Cerebellar cortex (tissue), 1 donor: ENCODE measurements around the gene PARD3B.

Experiments used
- DNase-seq: peaks from one replicate; pipeline ENCODE4 v3.0.0-alpha.2; 2015; ENCODE audit warnings: low spot score

Gene PARD3B

DNA sequence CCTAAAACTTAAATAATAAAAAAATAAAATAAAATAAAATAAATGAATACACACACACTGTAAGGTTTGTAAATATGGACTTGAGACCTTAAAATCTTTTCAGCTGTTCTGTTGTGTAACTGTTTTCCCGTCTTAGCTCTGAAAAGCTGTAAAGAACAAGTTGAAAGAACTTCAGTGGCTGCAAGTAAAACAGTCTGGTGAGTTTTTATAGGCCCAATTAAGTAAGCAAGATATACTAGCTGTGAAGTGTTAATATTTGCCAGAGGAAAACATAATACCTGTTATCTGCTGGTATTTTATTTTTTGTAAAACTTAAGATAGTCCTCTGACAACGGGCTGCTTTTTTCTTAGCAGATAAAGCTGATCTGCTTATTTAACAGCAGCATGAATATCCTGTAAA lies 960.1 kb downstream of the PARD3B start:
- DNase-seq = no peak

DNA sequence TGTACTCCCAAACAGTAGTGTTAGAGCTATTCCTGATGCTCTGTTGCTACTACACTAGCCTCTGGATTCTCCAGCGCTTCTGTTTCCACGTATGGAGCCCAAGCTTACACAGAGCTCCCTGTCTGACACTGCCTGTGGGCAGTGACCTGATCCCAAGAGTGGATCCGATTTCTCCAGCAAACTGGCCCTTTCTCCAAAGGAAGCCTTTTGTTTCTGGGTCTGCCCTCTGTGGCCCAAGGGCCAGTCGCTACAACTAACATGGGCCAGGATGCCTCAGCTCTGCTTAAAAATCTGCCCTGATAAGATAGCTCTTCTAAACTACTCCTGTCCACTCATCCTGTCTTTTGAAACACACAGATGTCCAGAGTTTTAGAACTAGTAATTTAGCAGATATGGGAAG lies 964.4 kb downstream of the PARD3B start:
- no peak for DNase-seq

DNA sequence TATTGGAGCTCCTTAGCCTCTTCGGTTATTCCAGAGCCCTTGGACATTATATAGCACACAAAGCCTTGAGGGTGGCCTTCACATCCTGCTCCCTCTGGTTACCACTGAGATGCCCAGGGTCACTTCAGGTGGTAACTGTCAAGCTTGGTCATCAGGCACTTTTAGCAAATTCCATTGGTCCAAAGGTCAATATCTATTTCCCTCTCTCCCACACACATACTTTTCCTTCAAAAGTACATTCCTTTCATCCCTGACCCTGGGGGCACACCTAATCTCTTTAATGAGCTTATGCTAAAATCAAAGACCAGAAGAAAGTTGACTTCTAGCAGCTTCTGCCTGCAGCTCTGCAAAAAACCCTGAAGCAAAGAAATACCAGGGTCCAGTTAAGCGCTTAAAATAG lies 965.1 kb downstream of the PARD3B start:
- no peak for DNase-seq

DNA sequence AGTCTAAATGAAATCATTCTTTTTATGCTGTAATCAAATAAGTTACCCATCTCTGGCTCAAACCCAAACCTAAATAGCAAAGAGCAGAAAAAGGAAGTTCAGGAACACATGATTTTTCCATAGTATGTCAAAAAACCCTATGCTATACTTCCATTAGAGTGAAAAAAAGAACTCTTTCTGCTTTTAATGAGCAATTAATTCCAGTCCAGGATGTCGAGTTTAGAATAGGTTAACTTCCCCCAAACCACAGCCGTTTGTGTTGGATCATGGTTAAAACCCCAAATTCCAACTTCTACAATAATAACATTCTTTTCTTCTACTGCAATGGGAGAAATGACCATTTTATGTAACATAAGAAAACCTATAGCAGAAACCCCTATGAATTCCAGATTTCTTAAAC lies 965.9 kb downstream of the PARD3B start:
- no peak for DNase-seq

- DNase-seq = no peak
Observed at GRCh38 chr2:205511641-205512040, 966.4 kb downstream of the PARD3B start.

DNA sequence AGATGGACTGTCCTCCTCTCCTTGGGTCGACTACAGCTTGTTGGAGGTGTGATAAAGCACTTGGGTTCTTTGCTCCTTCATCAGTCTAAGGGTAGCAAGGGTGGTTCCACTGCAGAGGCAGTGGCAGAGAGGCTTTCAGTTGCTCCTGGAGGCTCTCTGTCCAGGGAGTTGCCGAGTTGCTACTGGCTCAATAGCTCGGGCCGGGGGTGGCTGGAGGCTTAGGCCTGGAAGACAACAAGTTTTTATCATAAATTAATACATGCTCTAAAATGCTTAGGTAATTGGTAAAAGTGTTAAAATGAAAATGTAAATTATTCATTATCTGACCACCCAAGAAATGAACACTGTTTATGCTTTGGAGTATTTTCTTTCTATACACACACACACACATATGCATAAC lies 975.0 kb downstream of the PARD3B start:
- DNase-seq = no peak

- no peak for DNase-seq
Observed at GRCh38 chr2:205524656-205525055, 979.4 kb downstream of the PARD3B start.

GRCh38 chr2:205527801-205528200 lies 982.5 kb downstream of the PARD3B start:
- DNase-seq = no peak

DNA sequence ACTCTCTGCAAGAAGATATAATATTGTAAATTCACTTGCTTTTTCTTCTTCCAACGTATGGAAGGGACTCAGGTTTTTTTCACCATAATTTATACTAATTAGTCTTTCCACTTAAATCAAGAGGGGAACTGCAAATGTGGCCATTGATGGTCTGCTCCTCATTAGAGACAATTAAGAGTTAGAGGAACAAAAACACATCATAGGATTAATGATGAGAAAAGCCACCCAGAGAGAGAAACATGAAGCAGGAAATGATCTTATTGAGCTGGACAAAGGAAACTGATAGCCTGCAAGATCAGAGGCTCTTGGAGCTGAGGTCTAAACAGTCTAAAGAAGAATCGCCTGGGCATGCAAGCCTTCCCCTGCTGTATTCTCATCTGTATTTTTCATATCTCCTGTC lies 985.8 kb downstream of the PARD3B start:
- no peak for DNase-seq

DNA sequence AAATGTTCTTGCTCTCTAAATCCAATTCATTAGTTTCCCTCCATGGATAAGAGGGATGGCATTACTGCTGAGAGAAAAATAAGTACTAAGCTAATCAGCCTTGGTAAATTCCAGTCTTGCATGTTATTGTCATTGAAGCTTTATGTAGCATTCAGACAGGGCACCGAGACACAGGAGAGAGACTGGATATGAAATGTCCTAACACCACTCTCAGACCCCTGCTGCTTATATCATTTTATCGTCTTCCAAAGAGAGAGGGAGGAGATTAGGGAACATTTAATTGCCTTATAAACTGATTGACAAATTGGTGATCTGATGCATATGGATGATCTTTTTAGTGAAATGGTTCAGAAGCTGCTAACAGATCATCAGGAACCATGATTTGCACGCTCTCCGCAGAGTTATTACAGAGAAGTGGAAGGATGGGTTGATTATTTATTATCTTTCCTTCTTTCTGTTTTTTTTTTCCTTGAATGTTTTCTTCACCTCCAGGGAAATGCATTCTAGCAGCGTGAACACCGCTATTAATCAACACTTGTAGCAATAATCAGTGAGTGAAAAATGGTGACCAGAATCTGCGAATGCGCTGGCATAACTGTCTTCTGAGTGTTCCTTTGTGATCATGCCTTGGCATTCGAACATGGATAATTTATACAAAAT lies 986.3 kb downstream of the PARD3B start:
- no peak for DNase-seq

- DNase-seq = no peak
Observed at GRCh38 chr2:205535001-205535400, 989.7 kb downstream of the PARD3B start.

- no peak for DNase-seq
Observed at GRCh38 chr2:205539603-205540002, 994.3 kb downstream of the PARD3B start.

DNA sequence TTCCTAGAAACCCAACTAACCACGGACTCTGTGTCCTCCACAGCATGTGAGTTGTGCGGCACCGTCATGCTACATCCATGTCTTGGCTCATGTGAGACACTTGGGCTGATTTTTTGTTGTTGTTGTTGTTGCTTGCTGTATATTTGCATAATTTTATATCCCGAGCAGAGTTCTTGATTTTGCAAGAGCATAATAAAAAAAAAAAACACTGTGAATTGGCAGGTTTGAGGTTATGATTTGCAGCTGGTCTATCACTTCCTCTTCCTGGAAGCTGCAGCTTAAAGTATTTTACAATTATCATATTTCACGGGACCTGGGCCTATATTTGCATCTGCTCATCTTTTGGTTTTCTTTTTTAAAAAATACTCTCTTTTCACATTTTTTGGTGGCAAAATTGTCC lies 994.8 kb downstream of the PARD3B start:
- no peak for DNase-seq

GRCh38 chr2:205543262-205543843 lies 998.1 kb downstream of the PARD3B start:
- DNase-seq = no peak

GRCh38 chr2:205543937-205544702 lies 998.8 kb downstream of the PARD3B start:
- no peak for DNase-seq

DNA sequence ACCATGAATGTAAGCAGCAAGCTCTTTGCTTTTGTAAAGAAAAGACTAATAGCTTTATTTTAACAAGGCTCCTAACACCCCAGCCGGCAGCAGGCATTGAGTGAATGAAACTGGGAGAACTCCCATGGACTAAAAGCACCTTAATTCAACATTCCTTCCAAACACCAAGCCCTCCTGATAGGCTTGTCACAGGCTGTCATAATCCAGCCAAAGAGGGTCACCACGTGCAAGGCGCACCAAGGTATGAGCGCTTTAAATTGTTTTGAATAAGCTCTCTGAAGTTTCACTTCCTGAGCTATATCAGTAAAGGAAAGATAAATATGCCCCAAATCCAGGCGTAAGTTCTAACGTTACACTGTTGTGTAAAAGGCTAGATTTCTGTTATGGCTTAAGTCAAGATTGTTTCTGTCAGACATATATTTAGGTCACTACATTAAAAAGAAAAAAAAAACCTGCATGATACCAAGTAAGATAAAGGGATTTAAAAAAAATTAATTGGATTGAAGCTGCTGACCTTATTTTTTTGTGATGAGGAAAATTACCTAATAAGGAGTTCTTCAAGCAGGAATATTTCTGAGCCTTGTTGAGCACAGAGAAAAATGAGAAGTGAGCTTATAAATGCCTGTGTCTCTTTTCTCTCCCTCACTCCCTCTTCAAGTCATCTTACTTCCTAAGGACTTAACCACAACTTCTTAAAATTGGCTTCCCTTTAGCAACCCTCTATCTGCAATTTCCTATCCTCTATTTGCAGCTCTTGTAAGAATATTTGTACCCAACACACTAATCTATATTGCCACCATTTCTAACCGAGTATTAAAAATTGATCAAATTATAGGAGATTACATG lies 1000.9 kb downstream of the PARD3B start:
- DNase-seq = no peak

GRCh38 chr2:205555566-205556230 lies 1010.4 kb downstream of the PARD3B start:
- no peak for DNase-seq

DNA sequence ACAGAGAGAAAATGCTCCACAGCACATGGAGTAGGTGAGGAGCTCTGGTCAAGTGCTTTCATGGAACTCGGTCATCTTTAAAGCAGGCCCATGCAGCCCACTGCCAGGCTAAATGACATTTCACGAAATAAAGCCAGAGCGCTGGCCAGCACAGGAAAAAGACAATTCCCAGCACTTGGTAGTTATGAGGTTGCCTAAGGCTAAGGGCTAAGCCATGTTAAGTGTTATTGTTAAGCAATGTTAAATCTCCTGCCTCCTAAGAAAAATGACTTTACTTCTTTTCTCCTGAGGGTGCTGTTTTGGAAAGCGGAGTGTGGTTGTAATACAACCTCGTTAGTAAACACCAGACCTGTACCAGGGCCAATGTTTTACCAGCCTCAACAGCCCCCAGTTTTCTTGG lies 1011.1 kb downstream of the PARD3B start:
- DNase-seq = no peak

GRCh38 chr2:205556841-205557539 lies 1011.7 kb downstream of the PARD3B start:
- no peak for DNase-seq

GRCh38 chr2:205557873-205558272 lies 1012.6 kb downstream of the PARD3B start:
- no peak for DNase-seq

DNA sequence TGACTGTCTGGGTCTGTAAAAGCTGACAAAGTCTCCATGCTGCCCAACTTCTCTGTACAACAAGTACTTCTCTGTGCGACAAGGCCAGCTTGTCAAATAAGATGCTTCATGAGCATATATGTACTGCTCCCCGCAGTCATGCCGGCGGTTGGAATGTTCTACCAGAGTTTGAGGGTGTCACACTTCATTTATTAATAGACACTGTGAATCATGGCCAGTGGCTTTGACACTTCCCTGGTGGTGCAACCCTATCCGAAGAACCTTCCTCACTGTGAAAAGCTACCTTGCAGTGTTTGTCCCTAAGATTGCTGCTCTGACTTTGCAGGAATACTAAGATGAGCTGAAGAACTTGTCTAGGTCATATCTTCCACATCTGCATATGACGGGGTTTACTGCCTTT lies 1016.2 kb downstream of the PARD3B start:
- no peak for DNase-seq
